NCI-H510A (cell line): ENCODE measurements around the gene BTBD1.
"Not testable (repeated sequence)": the region's sequence is repeated elsewhere in the genome, so short reads cannot be mapped to it uniquely, and the experiment has no call there.

Source experiments
- DNase-seq: peaks from one replicate; lab custom pipeline; 2025; lab: John Stamatoyannopoulos, UW

Gene BTBD1

DNA sequence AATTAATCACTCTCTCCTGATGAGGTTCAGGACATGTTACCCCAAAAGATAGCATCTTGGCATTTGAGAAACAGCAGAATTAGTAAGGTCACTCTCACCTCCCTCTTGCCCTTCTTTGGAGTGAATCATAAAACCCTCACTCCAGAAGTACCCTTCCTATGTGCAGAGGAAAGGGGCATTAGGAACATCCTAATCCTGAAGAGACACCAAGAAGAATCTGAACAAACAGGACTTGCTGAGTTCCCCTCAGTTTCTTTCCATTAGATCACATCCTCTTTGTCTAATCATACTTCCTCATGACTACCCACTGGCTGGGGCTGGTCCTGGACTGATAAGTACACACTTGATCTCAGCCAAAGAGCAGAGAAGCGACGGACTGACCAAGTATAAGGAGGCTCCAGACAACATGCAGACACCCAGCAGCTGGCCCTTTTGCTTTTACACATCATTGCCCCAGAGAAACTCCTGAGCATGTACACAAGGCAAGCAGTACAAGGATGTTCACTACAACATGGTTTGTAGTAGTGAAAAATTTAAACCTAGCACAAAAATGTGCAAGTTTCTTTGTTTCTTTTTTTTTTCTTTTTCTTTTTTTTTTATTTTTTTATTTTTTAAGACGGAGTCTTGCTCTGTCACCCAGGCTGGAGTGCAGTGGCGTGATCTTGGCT is 25.4 kb upstream of the BTBD1 start:
- DNase-seq: no peak

DNA sequence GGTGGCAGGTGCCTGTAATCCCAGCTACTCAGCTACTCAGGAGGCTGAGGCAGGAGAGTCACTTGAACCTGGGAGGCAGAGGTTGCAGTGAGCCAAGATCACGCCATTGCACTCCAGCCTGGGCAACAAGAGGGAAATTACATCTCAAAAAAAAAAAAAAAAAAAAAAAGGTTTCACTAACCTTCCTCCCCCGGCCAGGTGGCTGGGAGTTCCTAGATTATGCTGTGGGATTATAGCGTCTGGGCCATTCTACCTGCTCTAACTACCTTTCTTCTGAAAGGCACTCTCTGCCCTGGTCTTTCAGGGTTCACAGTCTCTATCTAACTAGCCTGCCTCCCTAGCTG is 24.9 kb upstream of the BTBD1 start:
- DNase-seq: not testable (repeated sequence)

DNA sequence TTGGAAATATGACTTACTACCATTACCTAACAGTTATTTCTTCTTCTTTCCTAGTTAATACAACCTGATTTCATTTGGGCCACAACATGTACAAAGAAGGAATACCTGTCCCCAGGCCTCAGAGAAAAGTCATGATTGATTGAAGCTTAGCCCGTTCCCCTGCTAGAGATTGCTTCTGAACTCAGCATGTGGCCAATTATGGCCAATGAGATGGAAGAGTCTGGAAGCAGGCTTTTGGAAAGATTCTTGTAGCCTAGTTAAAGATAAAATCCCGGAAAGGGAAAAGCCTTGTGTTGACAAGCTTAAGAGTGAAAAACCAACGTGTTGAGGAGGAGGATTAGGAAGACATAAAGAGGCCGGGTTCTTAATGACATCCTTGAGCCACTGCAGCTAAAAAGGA is 23.4 kb upstream of the BTBD1 start:
- DNase-seq: no peak

- no peak for DNase-seq
Measured at GRCh38 chr15:83088876-83089275, 21.8 kb upstream of the BTBD1 start.

DNA sequence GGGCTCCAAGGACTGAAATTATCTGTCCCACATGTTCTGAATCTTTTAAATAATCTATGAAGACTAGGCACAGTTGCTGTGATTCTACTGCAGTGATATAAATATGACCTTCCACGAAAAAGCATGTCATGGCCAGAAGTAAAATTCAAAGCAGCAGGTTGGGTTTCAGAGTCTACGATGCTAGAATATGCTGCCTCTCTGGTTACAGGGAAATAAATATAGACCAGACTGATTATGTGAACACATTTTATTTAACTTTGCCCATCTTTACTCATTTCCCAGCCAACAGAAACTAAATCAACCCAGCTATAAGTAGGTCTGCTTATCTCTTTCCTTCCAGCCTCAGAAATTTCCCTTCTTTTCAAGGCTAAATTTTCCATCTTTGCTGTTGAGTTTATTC is 20.5 kb upstream of the BTBD1 start:
- DNase-seq: no peak

GRCh38 chr15:83085864-83086552 is 19.0 kb upstream of the BTBD1 start:
- not testable (repeated sequence) for DNase-seq

GRCh38 chr15:83085461-83085860 is 18.4 kb upstream of the BTBD1 start:
- not testable (repeated sequence) for DNase-seq

DNA sequence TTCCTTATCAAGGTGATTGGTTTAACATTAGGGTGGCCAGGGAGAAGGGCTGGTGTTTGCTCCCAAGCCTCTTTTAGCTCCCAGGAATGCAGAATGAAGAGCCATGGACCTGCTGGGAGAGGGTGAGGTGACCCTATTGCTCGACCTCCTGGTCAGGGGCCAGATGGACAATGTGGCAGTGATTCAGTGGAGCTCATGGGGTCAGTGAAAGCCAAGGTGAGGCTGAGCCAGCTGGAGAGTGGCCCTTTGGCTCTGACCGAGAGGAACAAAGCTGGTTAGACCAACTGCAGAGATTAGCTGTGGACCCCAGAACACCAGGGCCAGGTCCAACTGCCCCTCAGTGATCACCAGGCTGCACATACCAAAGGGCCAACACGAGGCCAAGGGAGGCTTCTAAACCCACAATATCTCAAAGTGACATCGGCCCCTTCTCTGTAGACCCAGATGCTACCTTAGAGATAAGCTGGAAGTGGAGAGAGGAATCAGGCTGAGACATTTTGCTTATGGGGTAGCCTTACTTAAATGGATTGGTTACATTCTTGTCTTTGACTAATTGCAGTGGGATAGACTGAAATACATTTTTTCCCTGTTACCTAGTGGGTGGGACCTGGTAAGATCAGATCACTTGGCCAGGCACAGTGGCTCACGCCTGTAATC is 15.8 kb upstream of the BTBD1 start:
- DNase-seq: no peak

DNA sequence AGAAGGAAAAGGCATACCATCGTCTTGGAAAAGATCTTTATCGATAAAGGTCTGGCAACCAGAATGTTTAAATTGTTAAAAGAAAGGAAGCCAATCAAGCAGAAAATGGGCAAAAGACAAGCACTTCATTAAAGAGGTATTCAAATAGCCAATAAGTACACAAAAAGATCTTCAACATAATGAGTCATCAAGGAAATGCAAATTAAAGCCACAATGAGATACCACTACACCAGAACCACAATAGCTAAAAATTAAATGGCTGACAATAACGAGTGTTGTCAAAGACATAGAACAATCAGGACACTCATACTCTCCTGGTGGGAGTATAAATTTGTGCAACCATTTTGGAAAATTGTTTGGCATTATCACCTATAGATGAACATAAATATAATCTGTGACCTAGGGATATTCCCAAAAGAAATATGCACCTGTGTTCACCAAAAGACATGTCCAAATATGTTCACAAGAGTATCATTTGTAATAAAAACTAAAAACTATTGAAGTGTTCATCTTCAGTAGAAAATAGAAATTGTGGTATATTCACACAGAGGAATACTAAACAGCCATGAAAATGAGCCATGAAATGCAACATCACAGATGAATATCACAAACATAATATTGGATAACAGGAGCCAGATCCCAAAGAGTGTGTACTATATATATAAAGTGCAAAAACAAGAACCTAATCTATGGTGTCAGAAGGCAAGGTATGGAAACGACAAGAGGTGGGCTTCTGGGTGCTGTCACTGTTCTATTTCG is 14.4 kb upstream of the BTBD1 start:
- no peak for DNase-seq

DNA sequence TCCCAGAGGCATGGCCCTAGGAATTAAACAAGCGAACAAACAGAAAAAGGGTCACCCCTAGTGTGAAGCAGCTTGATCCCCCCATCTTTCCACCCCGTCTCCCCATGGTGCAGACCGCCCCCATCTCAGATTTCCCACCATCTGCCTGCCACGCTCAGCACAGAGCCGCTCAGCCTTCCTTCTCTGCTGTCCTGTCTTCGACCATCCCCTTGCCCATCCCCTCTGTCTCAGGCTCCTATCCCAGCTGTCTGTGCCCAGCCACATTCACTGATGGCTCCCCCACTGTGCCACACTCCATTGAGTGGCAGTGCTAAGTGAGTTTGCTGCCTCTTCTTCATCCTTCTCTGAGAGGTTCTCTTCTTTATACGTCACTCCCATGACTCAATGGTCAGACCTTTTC is 11.7 kb upstream of the BTBD1 start:
- DNase-seq: no peak

DNA sequence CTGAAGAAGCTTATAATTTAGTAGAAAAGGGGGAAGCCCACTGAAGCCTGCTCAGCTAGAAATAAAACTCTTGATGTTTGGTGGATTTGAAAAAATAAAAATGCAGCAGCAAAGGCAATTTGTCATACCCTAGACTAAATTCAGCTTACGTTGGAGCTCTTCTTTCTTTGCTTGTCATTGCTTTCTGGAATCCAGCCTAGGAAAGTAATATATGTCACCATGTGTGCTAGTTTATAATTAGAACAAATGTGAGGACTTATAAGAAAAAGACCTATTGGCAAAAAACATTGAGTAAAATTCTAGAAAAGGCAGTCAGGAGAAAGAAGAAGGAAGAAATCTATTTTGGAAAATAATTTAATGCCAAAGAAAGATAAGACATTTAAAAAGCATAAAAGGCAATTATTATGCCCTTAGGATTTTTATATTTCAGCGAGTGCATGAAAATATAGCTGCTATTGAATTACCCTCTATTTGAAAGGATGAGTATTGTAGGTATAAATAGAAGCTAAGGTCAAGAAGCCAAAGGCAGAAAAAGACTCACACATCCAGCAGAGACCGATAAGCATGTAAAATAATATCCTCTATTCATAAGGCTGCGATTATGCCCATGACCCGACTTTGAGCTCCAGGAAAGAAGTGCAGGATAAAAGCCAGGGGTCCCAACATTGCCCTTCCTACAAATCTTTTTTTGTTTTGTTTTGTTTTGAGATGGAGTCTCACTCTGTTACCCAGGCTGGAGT is 10.6 kb upstream of the BTBD1 start:
- DNase-seq: no peak

DNA sequence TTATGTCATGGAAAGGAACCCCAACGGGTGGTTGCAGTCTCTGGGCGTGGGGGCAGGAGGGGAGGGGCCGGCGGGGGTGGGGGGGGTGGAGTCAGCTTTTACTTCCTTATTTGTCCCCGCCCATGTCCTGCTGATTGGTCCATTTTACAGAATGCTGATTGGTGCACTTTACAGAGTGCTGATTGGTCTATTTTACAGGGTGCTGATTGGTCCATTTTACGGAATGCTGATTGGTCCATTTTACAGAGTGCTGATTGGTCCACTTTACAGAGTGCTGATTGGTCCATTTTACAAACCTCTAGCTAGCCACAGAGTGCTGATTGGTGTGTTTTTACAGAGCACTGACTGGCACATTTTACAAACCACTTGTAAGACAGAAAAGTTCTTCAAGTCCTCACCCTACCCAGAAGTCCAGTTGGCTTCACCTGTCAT is 2.2 kb upstream of the BTBD1 start:
- DNase-seq: not testable (repeated sequence)

DNA sequence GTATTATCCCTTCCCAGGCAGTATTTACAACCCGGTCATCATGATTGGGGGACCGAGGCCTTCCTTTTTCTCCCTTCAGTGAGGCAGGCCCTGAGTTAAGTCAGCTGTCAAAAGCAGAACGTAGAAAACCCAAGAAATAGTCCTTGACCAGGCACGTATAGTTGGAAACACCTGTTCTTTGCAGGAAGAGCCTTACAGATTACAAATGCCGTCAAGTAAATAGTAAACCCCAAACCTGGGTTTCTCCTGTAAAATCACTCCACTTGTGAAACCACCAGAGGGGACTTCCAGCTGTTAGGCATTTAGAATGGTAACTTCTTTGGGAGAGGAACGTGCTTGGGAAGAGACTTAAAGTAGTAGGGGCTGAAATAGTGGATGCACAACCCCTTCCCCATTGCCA is 1.0 kb upstream of the BTBD1 start:
- DNase-seq: no peak

GRCh38 chr15:83067638-83067962 is 548 bp upstream of the BTBD1 start:
- no peak for DNase-seq

DNA sequence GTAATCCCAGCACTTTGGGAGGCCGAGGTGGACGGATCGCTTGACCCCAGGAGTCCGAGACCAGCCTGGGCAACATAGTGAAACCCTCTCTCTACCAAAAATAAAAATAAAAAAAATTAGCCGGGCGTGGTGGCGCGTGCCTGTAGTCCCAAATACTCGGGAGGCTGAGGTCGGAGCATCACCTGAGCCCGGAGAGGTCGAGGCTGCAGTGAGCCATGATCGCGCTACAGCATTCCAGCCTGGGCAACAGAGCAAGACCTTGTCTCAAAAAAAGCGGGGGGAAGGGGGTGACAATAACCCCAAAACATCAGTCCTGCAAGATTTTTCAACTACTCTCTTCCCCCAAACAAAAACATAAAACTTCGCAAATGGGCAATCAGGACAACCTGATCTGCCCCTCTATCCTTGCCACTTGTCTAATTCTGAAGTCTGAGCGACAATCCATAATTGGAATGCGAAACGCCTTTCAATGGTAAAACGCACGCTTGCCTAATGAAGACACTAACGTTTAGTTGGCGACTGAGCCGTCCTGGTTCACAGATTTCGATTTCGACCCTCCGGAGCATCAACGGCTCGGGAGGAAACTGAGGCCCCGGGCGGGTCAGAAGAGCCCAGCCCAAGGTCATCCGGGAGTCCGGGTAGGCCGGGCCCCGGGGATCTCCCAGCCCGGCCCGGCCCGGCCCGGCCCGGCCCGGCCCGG is 868 bp downstream of the BTBD1 start:
- no peak for DNase-seq

DNA sequence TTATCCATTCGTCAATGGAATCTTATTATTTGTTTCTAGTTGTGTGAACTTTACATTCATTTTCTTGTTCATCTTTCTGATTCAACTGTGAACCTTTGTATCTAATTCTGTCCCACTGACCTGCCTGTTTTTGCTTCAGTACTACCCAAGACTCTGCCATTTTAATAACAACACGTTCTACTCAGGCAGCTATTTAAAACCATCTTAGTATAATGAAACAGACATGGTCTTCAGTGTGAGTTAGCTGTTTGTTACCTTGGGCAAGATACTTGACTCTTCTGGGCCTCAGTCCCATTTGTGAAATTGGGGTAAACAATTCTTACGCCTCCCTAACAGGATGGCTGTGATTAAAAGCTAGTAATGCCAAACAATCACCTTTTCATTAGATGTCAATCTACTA is 1.6 kb downstream of the BTBD1 start:
- DNase-seq: no peak

GRCh38 chr15:83064859-83065258 is 2.2 kb downstream of the BTBD1 start:
- DNase-seq: peak; percentile 8

GRCh38 chr15:83063551-83063950 is 3.5 kb downstream of the BTBD1 start:
- no peak for DNase-seq

GRCh38 chr15:83062768-83063180 is 4.3 kb downstream of the BTBD1 start:
- no peak for DNase-seq

DNA sequence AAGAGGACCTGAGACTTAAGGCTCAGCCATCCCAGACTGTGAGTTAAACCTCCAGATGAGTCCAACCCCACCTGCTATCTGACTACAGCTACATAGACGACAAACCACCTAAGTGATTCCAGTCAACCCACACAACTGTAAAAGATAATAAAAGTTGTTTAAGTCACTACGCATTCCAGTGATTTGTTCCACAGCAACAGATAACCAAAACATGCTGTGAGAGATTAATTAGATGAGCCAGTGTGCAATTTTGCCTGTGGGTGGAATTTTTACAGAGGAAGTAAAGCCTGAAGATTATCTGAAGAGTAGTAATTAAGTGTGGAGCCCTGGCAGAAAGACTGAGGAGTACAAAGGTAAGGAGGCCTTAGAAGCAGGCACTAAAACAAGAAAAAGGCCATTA is 5.4 kb downstream of the BTBD1 start:
- no peak for DNase-seq

GRCh38 chr15:83057696-83058376 is 9.2 kb downstream of the BTBD1 start:
- no peak for DNase-seq
